ENCODE results near the gene YAF2. TPM values are rescaled to one million over a fixed set of nuclear protein-coding genes. Genes with fewer than 3 reads are reported as not detected.
"Not testable (repeated sequence)": the region's sequence is repeated elsewhere in the genome, so short reads cannot be mapped to it uniquely, and the experiment has no call there.

The YAF2 gene
- total and polyA plus RNA-seq, 12 donors, result 26.9 to 129 (median 79.3) TPM

DNA sequence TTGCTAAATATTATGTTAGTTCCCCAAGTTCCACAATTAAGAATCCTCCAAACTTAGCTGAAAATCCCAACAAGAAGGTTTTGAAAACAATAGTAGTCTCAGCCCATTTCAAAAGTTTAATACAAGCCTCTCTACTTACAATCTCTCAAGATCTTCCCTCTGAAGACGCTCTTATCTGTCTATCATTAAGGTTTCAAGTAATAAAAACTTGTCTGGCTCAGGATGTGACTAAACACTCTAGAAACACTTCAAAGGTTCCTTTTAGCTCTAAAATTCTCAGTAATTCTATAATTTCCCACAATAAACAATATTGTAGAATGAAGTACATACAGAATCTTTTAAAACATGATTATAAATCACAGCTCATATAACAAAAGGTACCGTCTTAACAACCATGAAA, 16.3 kb downstream of the YAF2 start:
- WGBS, 2 donors, result 90 to 93% methylated on average over 2 of the region's 2 CpGs

DNA sequence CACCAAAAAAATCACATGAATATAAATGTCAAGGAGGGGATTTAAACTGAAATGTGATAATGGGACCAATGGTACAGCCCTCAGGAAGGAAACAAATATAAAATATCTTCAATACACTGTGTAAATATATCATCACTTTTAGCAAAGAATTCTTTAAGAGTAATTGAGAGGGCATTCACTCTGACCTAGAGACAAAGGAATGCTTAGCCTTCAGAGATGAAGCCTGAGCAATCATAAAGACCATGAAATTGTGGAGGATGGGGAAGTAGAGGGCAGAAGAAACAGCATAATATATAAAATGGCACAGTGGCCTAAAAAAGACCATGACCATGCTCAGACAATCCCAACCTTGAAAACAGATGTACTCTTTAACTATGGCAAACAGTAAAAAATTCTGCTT, 20.4 kb downstream of the YAF2 start:
- no peaks in the 10 kb centered on the region for H3K9me3 ChIP-seq
- no peaks in the 10 kb centered on the region for H3K27me3 ChIP-seq
- no peaks in the 10 kb centered on the region for H3K36me3 ChIP-seq
- H3K27ac ChIP-seq, result no peak overlapping the region
- no peak for DNase-seq
- TF ChIP-seq, protein P1, sequence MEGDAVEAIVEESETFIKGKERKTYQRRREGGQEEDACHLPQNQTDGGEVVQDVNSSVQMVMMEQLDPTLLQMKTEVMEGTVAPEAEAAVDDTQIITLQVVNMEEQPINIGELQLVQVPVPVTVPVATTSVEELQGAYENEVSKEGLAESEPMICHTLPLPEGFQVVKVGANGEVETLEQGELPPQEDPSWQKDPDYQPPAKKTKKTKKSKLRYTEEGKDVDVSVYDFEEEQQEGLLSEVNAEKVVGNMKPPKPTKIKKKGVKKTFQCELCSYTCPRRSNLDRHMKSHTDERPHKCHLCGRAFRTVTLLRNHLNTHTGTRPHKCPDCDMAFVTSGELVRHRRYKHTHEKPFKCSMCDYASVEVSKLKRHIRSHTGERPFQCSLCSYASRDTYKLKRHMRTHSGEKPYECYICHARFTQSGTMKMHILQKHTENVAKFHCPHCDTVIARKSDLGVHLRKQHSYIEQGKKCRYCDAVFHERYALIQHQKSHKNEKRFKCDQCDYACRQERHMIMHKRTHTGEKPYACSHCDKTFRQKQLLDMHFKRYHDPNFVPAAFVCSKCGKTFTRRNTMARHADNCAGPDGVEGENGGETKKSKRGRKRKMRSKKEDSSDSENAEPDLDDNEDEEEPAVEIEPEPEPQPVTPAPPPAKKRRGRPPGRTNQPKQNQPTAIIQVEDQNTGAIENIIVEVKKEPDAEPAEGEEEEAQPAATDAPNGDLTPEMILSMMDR (IDR thresholded peaks at IDR 0.05), result no peak
- no peak overlapping the region for H3K4me3 ChIP-seq
- no peak for ATAC-seq
- intact Hi-C loops (cut with DNase I), result no loop called here
- peaks cover 0 to 52% (median 23%) of the 10 kb centered on the region in 9 donors for H3K4me1 ChIP-seq

More for the DNA sequence above, 16.3 kb downstream of the YAF2 start:
- ATAC-seq (no peak), DNase-seq (no peak)
- H3K36me3 ChIP-seq, result peaks cover 0 to 19% (median 0%) of the 10 kb centered on the region in 9 donors
- no peak overlapping the region for H3K27ac ChIP-seq
- H3K4me1 ChIP-seq, result peaks cover 0 to 39% (median 12%) of the 10 kb centered on the region in 9 donors
- H3K4me3 ChIP-seq, result no peak overlapping the region
- no peaks in the 10 kb centered on the region for H3K27me3 ChIP-seq
- H3K9me3 ChIP-seq, result peaks cover 0 to 6% (median 0%) of the 10 kb centered on the region in 11 donors
- TF ChIP-seq, protein P1 (IDR thresholded peaks at IDR 0.05), result no peak
- intact Hi-C loops (cut with DNase I), result no loop called here

DNA sequence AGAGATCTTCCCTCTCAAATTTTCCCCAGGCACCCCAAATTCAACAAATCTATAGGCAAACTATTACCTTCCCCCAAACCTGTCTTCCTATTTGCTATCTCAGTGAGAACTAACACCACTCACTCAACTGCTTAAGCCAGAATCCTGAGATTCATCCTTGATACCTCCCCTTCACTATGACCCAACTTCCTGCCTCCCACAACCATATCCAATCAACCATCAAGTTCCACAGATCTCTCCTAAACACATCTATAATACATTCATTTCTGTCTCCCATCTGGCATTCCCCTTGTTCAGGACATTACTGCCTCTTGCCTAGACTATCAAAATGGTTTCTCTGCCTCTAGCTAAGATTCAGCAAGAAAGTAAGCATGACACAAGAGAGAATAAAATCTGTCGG, 21.3 kb downstream of the YAF2 start:
- no peak for DNase-seq
- intact Hi-C loops (cut with DNase I), result no loop called here
- no peaks in the 10 kb centered on the region for H3K27me3 ChIP-seq
- TF ChIP-seq, protein P1 (IDR thresholded peaks at IDR 0.05), result no peak
- H3K4me3 ChIP-seq, result no peak overlapping the region
- 96% methylated on average over 1 of the region's 1 CpG for WGBS, 2 donors
- peaks cover 0 to 56% (median 23%) of the 10 kb centered on the region in 9 donors for H3K4me1 ChIP-seq
- H3K36me3 ChIP-seq, result no peaks in the 10 kb centered on the region
- no peaks in the 10 kb centered on the region for H3K9me3 ChIP-seq
- ATAC-seq, result no peak
- H3K27ac ChIP-seq, result no peak overlapping the region

DNA sequence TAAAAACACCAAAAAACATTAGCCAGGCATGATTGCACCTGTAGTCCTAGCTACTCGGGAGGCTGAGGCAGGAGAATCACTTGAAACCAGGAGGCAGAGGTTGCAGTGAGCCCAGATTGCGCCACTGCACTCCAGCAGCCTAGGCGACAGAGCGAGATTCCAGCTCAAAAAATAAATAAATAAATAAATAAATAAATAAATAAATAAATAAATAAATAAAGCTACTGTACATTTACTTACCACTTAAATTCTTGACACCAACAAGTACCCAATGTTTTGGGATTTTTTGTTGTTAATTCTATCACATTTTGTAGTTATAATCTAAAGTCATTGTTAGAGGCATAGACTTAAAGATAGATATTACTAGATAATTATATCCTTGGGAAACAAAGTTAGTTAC, 22.3 kb downstream of the YAF2 start:
- intact Hi-C loops (cut with DNase I); H3K9me3 ChIP-seq; ATAC-seq; H3K27ac ChIP-seq; H3K27me3 ChIP-seq; DNase-seq; H3K4me3 ChIP-seq; H3K36me3 ChIP-seq: not testable (repeated sequence)
- WGBS, 2 donors, result 96 to 99% methylated on average over 4 of the region's 4 CpGs
- H3K4me1 ChIP-seq, result peaks cover 0 to 56% (median 23%) of the 10 kb centered on the region in 9 donors

DNA sequence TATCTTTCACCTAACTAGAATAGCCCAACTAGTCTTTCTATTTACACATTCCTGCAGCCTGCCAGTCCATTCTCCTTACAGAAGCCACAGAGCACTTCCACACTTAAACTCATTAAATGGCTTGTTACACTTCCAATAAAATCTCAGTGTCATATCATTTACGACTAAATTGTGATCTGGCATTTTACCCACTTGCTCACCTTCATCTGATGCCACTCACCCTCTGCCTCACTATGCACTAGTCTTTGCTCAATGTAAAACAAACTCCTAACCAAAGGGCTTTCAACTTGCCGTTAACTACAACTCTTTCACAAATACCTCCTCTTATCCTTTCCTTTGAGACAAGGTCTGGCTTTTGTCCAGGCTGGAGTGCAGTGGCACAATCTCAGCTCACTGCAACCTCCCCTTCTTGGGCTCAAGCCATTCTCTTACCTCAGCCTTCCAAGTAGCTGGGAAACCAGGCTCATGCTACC, 24.1 kb downstream of the YAF2 start:
- H3K4me3 ChIP-seq, result no peak overlapping the region
- peaks cover 0 to 17% (median 14%) of the 10 kb centered on the region in 9 donors for H3K36me3 ChIP-seq
- intact Hi-C loops (cut with DNase I), result no loop called here
- peaks cover 0 to 46% (median 17%) of the 10 kb centered on the region in 9 donors for H3K4me1 ChIP-seq
- no peaks in the 10 kb centered on the region for H3K9me3 ChIP-seq
- 19 to 25% methylated on average over 2 of the region's 2 CpGs for WGBS, 2 donors
- H3K27me3 ChIP-seq, result no peaks in the 10 kb centered on the region
- DNase-seq, result peak; percentile 35 to 56
- peak; percentile 43 to 92 (median 77) for ATAC-seq
- TF ChIP-seq, protein P1 (IDR thresholded peaks at IDR 0.05), result no peak
- peak overlapping the region in 6 of 10 donors; percentile 4 to 44 (median 18) for H3K27ac ChIP-seq
